ENCODE measurements around the gene NCOR2.
"Not testable (repeated sequence)": the region's sequence is repeated elsewhere in the genome, so short reads cannot be mapped to it uniquely, and the experiment has no call there.

Gene NCOR2

DNA sequence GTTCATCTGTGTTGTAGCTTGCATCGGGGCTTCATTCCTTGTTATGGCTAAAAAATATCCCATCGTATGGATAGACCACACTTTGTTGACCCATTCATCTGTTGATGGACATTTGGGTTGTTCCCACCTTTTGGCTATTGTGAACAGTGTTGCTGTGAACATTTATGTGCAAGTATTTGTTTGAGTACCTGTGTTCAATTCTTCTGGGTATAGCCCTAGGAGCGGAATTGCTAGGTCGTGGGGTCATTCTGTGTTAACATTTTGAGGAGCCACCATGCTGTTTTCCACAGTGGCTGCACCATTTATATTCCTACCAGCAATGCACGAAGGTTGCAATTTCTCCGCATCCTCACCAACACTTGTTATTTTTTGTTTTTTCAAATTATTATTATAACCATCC is 23.0 kb upstream of the NCOR2 start:
- Mint-ChIP-seq H3K4me3 (no peak overlapping the region), H3K4me1 (peaks cover 24% of the 10 kb centered on the region), H3K27me3 (peaks cover 36% of the 10 kb centered on the region), H3K27ac (no peak overlapping the region), H3K9me3 (peaks cover 6 to 7% of the 10 kb centered on the region in 2 donors)
- DNase-seq (no peak), ATAC-seq (no peak)

DNA sequence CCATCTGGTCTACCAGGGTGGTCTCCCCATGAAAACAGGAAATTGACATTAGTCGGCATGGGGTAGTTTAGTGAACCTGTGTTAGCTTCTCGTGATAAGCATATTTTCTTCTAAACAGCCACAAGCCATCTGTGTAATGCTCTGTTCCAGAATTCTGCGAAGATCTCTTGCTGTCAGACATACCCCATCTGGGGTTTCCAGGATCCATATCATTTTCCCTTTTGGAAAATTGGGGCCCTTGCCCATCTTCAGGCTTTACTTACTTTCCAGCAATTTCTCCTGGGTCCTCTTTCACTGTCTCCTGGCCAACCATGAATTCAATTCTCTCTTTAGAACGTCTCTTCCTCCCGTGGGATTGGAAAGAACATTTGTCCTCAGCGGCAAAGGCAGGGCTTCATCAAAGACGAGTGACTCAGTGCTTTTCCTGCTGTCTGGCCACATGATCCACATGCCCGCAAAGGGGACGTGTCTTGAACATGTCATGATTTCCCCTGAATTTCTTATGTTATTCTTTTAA is 21.4 kb upstream of the NCOR2 start:
- Mint-ChIP-seq H3K4me3 (peak overlapping the region in 1 of 2 donors; percentile 22), H3K27ac (no peak overlapping the region), H3K4me1 (peaks cover 24% of the 10 kb centered on the region), H3K9me3 (peaks cover 6 to 7% of the 10 kb centered on the region in 2 donors), H3K27me3 (peaks cover 27% of the 10 kb centered on the region)
- peak; percentile 78 for ATAC-seq
- no peak for DNase-seq

DNA sequence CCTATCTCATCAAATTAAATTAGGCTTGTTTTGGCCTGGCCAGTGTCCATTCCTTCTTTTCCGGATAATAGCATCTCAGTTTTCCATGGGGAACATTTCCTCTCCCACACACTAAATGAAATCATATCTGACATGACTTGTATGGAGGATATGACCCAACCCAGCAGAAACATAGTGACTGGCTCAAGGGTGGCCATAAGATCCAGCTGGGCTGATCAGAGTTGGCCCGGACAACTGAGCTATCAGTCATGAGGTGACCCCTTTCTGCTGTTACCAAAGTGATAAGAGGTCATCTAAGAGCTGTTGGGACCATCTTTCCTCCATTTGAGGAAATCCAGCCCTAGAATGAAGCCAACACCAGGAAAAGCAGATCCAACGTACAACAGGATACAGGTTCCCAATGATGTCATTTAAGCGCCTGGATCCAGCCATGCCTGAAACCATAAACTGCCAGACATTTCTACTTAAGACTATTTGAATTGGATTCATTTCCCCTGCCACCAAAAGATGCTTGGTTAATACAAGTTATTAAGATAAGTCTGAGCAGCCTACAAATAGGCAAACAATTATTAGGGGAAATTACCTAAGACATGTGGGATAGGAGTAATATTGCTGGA is 20.7 kb upstream of the NCOR2 start:
- no peak for ATAC-seq
- H3K9me3 Mint-ChIP-seq, result peaks cover 6 to 7% of the 10 kb centered on the region in 2 donors
- no peak overlapping the region for H3K27ac Mint-ChIP-seq
- no peak overlapping the region for H3K4me3 Mint-ChIP-seq
- H3K27me3 Mint-ChIP-seq, result peaks cover 20% of the 10 kb centered on the region
- no peak for DNase-seq
- peaks cover 18% of the 10 kb centered on the region for H3K4me1 Mint-ChIP-seq

DNA sequence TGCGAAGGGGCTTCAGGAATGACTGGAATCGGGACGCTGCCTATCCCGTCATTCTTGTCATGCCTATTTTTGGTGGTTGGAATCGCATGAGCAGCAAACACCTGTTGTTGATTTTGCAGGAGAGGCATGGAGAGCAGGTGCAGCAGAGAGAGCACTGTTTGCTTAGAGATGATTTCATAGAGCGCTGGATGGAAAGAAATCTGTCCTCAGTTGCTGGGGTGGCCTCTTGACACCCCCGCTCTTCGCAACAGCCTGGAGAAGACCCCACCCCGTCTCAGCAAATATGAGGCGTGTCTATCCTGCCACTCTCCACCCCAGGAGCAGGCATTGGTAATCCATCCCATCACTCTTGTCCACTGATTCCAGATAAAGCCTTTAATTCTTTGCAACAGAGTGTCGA is 19.3 kb upstream of the NCOR2 start:
- ATAC-seq (no peak), DNase-seq (no peak)
- Mint-ChIP-seq H3K27ac (no peak overlapping the region), H3K27me3 (peaks cover 10% of the 10 kb centered on the region), H3K4me3 (no peak overlapping the region), H3K9me3 (peaks cover 6 to 7% of the 10 kb centered on the region in 2 donors), H3K4me1 (peaks cover 17% of the 10 kb centered on the region)

DNA sequence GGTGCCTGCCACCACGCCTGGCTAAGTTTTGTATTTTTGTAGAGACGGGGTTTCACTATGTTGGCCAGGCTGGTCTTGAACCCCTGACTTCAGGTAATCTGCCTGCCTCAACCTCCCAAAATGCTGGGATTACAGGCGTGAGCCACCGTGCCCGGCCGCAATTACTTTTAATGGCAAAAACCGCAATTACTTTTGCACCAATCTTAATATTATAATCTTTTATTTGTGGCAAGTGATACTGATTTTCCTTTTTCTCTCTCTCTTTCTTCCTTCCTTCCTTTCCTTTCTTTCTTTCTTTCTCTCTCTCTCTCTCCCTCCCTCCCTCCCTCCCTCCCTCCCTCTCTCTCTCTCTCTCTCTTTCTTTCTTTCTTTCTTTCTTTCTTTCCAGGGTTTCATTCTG is 17.1 kb upstream of the NCOR2 start:
- not testable (repeated sequence) for ATAC-seq, H3K9me3 Mint-ChIP-seq, H3K27me3 Mint-ChIP-seq, DNase-seq, H3K27ac Mint-ChIP-seq, H3K4me3 Mint-ChIP-seq
- H3K4me1 Mint-ChIP-seq, result peaks cover 10% of the 10 kb centered on the region

DNA sequence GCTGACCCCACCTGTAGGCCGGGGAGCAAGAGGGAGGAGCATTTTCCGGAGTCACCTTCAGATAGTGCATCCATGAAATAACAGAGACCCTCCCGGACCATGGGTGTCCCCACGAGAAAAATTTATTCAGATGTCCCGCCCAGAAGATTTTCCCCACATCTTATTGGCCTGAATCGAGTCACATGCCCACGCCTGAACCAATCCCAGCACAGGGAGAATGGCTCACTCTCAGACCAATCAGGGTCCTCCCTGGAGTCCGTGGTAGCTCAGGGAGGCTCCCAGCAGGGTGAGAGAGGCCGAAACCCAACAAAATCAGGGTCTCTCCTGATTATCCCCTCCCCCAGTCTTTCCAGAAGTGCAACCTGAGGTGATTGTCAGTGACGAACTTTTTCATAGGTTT is 16.4 kb upstream of the NCOR2 start:
- Mint-ChIP-seq H3K4me1 (peaks cover 4% of the 10 kb centered on the region), H3K27ac (no peak overlapping the region), H3K9me3 (peaks cover 0 to 6% of the 10 kb centered on the region in 2 donors), H3K4me3 (no peak overlapping the region), H3K27me3 (no peaks in the 10 kb centered on the region)
- ATAC-seq (no peak), DNase-seq (no peak)

DNA sequence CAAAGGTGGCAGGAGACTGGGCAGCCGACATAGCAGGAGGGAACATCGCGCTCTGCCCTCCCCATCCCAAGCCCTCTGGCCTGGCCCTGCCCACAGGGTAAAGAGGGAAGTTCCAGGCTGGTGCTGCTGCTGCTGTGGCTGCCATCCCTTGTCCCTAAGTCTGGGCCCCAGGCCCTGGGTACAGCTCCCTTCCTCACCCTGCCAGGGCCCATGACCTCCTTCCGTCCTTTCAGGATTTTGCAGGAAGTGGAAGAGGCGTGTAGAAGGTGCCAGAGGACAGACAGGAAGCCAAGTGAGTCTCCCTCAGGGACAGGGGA is 14.7 kb upstream of the NCOR2 start:
- H3K9me3 Mint-ChIP-seq, result peaks cover 0 to 6% of the 10 kb centered on the region in 2 donors
- H3K4me1 Mint-ChIP-seq, result no peaks in the 10 kb centered on the region
- no peak for DNase-seq
- ATAC-seq, result no peak
- H3K27me3 Mint-ChIP-seq, result peaks cover 3% of the 10 kb centered on the region
- no peak overlapping the region for H3K27ac Mint-ChIP-seq
- no peak overlapping the region for H3K4me3 Mint-ChIP-seq

DNA sequence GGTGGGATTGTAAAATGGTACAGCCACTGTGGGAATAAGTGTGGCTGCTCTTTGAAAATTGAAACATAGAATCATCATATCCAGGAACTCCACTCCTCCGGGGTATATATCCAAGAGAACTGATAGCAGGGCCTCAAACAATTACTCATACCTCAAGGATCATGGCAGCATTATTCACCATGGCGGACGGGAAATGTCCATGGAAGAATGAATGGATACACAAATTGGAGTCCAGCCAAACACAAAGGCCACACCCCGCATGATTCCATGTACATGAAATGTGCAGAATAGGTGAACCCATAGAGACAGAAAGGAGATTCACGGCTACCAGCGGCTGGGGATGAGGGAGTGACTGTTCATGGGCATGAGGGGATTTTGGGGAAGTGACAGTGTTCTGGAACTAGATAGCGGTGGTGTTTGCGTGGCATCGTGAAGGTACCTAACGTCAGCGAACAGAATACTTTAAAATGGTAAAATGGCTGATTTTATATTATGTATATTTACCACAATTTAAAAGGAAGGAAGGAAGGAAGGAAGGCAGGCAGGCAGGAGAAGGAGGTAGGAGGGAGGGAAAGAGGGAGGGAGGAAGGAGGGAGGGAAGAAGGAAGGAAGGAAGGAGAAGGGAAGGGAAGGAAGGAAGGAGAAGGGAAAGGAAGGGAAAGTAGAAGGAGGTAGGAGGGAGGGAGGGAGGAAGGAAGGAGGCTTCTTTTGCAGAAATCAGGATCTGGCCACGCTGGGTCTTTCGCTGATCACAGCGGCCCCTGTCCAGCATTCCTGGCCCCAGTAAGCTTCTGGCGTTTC is 14.1 kb upstream of the NCOR2 start:
- Mint-ChIP-seq H3K4me3 (no peak overlapping the region), H3K27me3 (peaks cover 6% of the 10 kb centered on the region), H3K9me3 (peaks cover 0 to 6% of the 10 kb centered on the region in 2 donors), H3K27ac (no peak overlapping the region), H3K4me1 (no peaks in the 10 kb centered on the region)
- no peak for DNase-seq
- ATAC-seq, result no peak

DNA sequence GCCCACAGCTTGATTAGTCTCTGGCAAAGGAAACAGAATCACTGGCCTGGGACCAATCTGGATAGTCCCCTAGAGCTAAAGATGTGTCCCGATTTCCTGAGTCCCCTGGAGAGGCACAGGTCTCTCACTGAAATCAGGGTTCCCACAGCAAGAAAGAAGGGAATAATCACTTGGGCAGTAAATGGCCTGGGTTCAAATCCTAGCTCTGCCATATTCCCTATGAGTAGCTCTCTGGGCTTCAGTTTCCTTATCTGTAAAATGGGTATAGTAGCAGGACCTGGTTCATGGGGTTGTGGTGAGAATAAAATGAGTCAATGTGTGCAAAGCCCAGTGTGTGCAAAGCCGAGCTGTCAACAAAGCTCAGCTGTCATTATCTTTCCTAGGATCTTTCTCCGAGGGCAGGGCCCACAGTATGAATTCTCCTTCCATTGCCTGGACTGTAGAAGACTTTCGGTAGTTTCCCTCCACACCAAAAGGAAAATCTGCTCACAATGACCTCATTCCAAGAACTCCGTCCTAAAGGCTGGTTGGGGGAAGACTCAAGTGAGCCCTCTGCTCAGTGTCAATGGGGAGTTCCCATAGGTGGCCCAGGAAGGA is 12.6 kb upstream of the NCOR2 start:
- ATAC-seq (no peak), DNase-seq (no peak)
- Mint-ChIP-seq H3K4me1 (no peaks in the 10 kb centered on the region), H3K4me3 (no peak overlapping the region), H3K9me3 (peaks cover 0 to 6% of the 10 kb centered on the region in 2 donors), H3K27ac (peak overlapping the region in 1 of 2 donors; percentile 75), H3K27me3 (peaks cover 6% of the 10 kb centered on the region)

DNA sequence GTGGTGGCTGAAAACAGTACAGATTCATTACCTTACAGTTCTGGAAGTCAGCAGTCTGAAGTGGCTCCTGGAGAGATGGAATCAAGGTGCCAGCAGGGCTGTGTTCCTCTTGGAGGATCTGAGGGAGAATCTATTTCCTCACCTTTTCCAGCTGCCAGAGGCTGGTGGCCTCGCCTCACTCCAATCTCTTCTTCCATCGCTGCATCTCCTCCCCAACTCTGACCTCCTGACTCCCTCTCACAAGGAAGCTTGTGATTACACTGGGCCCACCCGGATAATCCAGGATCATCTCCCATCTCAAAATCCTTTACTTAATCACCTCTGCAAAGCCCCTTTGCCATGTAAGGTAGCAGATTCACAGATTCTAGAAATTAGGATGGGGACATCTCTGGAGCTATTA is 11.4 kb upstream of the NCOR2 start:
- DNase-seq, result no peak
- no peak for ATAC-seq
- Mint-ChIP-seq H3K9me3 (peaks cover 0 to 6% of the 10 kb centered on the region in 2 donors), H3K27me3 (peaks cover 6% of the 10 kb centered on the region), H3K4me1 (peaks cover 2% of the 10 kb centered on the region), H3K27ac (no peak overlapping the region), H3K4me3 (no peak overlapping the region)

DNA sequence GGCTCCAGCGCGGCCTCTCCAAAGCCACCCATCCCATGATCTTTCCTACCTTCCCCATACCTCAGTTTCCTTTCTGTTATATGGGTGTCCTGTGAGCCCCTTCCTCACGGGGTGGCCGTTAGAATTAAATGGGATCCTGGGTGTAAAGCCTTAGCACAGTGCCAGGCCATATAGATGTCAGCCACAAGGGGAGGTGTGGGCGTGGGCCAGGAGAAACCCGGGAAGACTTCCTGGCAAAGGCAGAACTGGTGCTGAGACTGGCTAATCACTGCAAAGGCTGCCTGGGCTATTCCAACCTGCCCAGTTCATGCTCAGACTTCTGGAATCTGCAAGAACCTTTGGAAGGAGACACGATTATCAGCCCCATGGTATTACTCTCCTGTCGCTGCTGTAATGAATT is 11.0 kb upstream of the NCOR2 start:
- H3K4me3 Mint-ChIP-seq, result no peak overlapping the region
- no peak for ATAC-seq
- peaks cover 6% of the 10 kb centered on the region for H3K4me1 Mint-ChIP-seq
- peaks cover 6% of the 10 kb centered on the region for H3K27me3 Mint-ChIP-seq
- H3K27ac Mint-ChIP-seq, result no peak overlapping the region
- no peak for DNase-seq
- H3K9me3 Mint-ChIP-seq, result peaks cover 0 to 6% of the 10 kb centered on the region in 2 donors

DNA sequence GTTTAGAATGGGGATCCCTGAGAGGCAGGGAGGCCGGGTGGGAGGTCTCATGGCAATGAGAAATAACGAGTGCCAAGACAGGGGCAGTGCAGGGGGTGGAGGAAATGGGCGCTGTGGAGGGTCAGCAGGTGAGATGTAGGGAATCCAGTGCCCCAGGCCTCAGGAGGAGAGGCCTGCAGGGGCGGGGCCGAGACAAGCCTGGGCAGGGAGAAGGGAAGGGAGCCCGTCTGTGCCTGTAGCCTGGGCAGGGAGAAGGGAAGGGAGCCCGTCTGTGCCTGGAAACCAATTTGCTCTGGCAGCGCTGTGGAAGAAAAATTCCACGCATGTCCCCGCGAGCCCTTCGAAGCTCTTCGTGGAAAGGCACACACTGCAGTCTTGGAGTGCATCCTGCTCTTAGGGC is 10.6 kb upstream of the NCOR2 start:
- H3K4me1 Mint-ChIP-seq, result peaks cover 7% of the 10 kb centered on the region
- ATAC-seq, result no peak
- H3K4me3 Mint-ChIP-seq, result no peak overlapping the region
- DNase-seq, result no peak
- H3K9me3 Mint-ChIP-seq, result peaks cover 0 to 6% of the 10 kb centered on the region in 2 donors
- peaks cover 6% of the 10 kb centered on the region for H3K27me3 Mint-ChIP-seq
- no peak overlapping the region for H3K27ac Mint-ChIP-seq

DNA sequence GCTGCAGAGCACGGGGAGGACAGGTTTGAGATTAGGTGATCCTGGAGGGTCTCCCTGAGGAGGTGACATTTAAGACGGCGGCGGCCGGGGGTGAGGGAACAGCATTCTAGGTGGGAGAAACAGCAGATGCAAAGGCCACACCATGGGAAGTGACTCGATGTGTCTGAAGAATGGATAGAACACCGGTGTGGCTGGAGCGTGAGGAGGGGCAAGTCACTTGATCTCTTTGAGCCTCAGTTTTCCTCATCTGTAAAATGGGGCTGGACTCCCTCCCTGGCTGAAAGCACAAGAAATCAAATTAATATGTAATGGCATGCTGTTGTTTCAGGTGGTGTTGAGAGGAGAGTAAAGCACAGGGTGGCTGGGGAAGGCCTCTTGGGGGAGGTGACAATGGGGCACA is 10.0 kb upstream of the NCOR2 start:
- no peak overlapping the region for H3K4me3 Mint-ChIP-seq

DNA sequence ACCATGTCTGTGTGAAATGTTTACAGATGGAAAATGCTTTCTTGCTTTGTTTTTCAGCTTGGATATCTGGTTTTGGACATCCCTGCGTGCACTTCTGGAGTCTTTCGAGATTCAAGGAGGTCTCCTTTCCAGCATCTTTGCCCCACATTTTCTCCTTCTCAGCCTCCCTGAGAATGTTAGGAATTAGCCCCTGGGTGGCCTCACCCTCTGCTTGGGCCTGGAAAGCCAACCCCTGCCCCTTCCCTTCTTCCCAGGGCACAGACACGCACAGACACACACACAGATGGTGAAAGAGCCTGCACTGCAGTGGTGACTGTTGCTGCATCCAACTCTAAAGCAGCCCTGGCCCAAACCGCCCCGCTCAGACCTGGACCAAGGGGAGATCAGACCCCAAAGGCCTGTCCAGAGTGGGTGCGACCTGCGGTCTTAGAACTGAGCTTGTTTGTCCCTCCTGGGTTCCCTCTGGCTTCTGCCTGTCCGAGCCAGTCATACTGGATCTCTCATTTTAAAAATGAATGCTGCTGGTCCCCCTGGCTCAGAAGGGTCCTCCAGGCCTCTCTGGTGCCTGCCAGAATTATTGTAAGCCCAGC is 8.7 kb upstream of the NCOR2 start:
- H3K4me1 Mint-ChIP-seq, result peaks cover 7% of the 10 kb centered on the region
- H3K9me3 Mint-ChIP-seq, result peaks cover 0 to 6% of the 10 kb centered on the region in 2 donors
- H3K27ac Mint-ChIP-seq, result peak overlapping the region in 1 of 2 donors; percentile 74

More for the DNA sequence above, 10.0 kb upstream of the NCOR2 start:
- H3K4me1 Mint-ChIP-seq, result peaks cover 7% of the 10 kb centered on the region
- no peak overlapping the region for H3K27ac Mint-ChIP-seq
- peaks cover 0 to 6% of the 10 kb centered on the region in 2 donors for H3K9me3 Mint-ChIP-seq
- ATAC-seq (no peak), DNase-seq (no peak)
- peaks cover 6% of the 10 kb centered on the region for H3K27me3 Mint-ChIP-seq

DNA sequence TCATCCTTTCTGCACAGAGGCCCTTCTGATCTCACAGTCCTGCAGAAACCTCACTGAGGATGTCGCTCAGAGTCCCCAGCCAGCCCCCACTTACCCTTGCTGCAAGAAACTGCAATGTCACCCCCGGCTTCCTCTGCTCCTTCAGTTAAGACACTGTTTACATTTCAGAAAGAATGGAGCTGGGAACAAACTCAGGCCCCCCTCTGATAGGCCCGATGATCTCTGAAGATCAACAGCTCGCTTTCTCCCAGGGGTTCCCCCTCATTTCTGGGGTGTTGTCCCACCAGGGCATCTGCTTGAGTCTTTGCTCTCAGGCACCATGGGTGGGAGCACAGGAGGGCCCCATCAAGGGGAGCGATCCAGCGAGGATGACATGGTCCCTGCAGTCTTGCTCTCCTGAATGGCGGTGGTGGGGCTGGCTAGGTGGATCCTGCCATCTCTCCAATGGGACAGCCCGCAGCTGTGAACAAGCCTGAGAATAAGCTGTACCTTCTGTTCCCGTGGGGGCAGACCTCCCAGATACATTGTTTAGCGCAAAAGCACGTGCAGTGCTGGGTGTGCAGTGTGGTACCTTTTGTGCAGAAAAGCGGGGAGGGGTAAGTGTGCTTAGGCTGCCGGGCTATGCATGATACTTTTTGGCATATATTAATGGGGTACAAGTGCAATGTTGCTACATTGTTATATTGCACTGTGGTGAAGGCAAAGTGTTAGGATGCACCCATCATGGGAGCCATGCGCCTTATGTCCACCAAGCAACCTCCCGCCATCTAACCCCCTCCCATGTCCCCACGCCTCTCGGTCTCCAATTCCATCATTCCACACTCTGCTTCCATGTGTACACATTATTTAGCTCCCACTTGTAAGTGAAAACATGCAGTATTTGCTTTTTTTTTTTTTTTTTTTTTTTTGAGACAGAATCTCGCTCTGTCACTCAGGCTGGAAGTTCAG is 6.7 kb upstream of the NCOR2 start:
- Mint-ChIP-seq H3K27me3 (peaks cover 6% of the 10 kb centered on the region), H3K27ac (peak overlapping the region in 1 of 2 donors; percentile 72), H3K9me3 (no peaks in the 10 kb centered on the region), H3K4me1 (peaks cover 7% of the 10 kb centered on the region), H3K4me3 (no peak overlapping the region)
- no peak for ATAC-seq
- DNase-seq, result no peak

More for the DNA sequence above, 8.7 kb upstream of the NCOR2 start:
- DNase-seq, result no peak
- Mint-ChIP-seq H3K4me3 (no peak overlapping the region), H3K27me3 (peaks cover 6% of the 10 kb centered on the region)
- no peak for ATAC-seq
